Measurements from ENCODE around the gene DPYD. TPM values are rescaled to one million over a fixed set of nuclear protein-coding genes. Genes with fewer than 3 reads are reported as not detected.

The DPYD gene
- total and polyA plus RNA-seq, 11 donors: 2.6 to 38.4 (median 7.8) TPM

GRCh38 chr1:97778718-97779117 is 142.1 kb downstream of the DPYD start:
- Histone ChIP-seq H3K4me1 (no peaks in the 10 kb centered on the region), H3K9me3 (peaks cover 0 to 11% (median 0%) of the 10 kb centered on the region in 12 donors), H3K27me3 (no peaks in the 10 kb centered on the region), H3K36me3 (no peaks in the 10 kb centered on the region), H3K4me3 (no peak overlapping the region), H3K27ac (no peak overlapping the region)
- no peak for ATAC-seq
- TF ChIP-seq POLR2A (IDR thresholded peaks at IDR 0.05) (no peak), CTCF (IDR thresholded peaks at IDR 0.05) (peak in 3 of 12 donors; percentile 7 to 17 (median 14))
- intact Hi-C loops (cut with DNase I): no loop called here
- DNase-seq: no peak

DNA sequence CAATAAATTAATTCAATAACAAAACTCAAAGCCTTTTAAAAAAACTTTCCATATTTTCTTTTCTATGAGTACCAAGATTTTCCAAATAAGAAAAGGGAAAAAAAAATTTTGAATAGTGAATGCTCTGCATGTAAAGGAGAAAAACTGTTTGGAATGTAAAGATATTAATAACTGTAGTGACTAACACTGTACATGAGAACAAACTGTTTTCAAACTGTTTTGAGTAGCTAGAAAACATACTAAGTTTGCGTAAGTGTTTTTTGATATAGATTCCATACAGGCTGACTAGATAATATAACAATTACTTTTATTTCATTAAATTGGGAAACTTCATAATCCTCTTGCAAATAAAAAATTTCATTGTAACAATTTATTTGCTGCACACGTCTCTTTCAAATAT is 150.5 kb downstream of the DPYD start:
- 93 to 98% (median 95%) methylated on average over 2 of the region's 2 CpGs for WGBS, 4 donors

DNA sequence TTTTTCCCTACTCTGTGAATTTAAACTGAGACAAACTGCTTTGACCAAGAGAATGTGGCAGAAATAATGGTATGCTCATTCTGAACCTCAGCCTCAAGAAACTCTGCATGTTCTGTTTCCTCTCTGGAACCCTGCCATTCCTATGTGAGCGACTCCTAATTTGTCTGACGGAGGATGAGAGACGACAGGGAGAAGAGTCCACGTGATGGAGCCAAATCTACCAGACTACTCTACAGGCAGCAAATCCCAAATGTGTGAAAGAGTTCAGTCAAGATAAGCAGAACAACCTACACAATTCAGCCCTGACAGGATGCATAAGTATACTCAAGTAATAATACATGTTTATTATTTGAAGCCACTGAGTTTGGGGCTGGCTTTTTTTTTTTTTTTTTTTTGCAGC is 153.5 kb downstream of the DPYD start:
- Histone ChIP-seq H3K27me3 (no peaks in the 10 kb centered on the region), H3K9me3 (peaks cover 0 to 5% (median 0%) of the 10 kb centered on the region in 12 donors), H3K36me3 (no peaks in the 10 kb centered on the region), H3K27ac (no peak overlapping the region), H3K4me1 (peaks cover 0 to 11% (median 0%) of the 10 kb centered on the region in 12 donors), H3K4me3 (no peak overlapping the region)
- no peak for TF ChIP-seq POLR2A (IDR thresholded peaks at IDR 0.05)
- TF ChIP-seq CTCF (IDR thresholded peaks at IDR 0.05): no peak
- 8 to 42% (median 24%) methylated on average over 4 of the region's 4 CpGs for WGBS, 4 donors
- ATAC-seq: no peak
- intact Hi-C loops (cut with DNase I): no loop called here
- DNase-seq: no peak

More for the DNA sequence above, 150.5 kb downstream of the DPYD start:
- Histone ChIP-seq H3K4me1 (peaks cover 0 to 7% (median 0%) of the 10 kb centered on the region in 12 donors), H3K27ac (no peak overlapping the region), H3K4me3 (no peak overlapping the region), H3K9me3 (peaks cover 0 to 20% (median 0%) of the 10 kb centered on the region in 12 donors), H3K36me3 (no peaks in the 10 kb centered on the region), H3K27me3 (no peaks in the 10 kb centered on the region)
- ATAC-seq (no peak), DNase-seq (no peak)
- intact Hi-C loops (cut with DNase I): no loop called here
- no peak for TF ChIP-seq CTCF (IDR thresholded peaks at IDR 0.05)
- TF ChIP-seq POLR2A (IDR thresholded peaks at IDR 0.05): no peak

GRCh38 chr1:97764991-97765390 is 155.8 kb downstream of the DPYD start:
- ATAC-seq: no peak
- intact Hi-C loops (cut with DNase I): no loop called here
- TF ChIP-seq CTCF (IDR thresholded peaks at IDR 0.05) (no peak), POLR2A (IDR thresholded peaks at IDR 0.05) (no peak)
- peaks cover 0 to 15% (median 3%) of the 10 kb centered on the region in 12 donors for H3K9me3 ChIP-seq
- no peak overlapping the region for H3K4me3 ChIP-seq
- H3K27ac ChIP-seq: no peak overlapping the region
- H3K27me3 ChIP-seq: no peaks in the 10 kb centered on the region
- H3K36me3 ChIP-seq: no peaks in the 10 kb centered on the region
- WGBS, 4 donors: 70 to 82% (median 79%) methylated on average over 1 of the region's 1 CpG
- no peak for DNase-seq
- peaks cover 0 to 11% (median 0%) of the 10 kb centered on the region in 12 donors for H3K4me1 ChIP-seq
